ENCODE results near the gene DDAH1. TPM values are rescaled to one million over a fixed set of nuclear protein-coding genes. Genes with fewer than 3 reads are reported as not detected.

DDAH1 gene
- total RNA-seq, 1 experiment from 2014 or later: 36.3 TPM

DNA sequence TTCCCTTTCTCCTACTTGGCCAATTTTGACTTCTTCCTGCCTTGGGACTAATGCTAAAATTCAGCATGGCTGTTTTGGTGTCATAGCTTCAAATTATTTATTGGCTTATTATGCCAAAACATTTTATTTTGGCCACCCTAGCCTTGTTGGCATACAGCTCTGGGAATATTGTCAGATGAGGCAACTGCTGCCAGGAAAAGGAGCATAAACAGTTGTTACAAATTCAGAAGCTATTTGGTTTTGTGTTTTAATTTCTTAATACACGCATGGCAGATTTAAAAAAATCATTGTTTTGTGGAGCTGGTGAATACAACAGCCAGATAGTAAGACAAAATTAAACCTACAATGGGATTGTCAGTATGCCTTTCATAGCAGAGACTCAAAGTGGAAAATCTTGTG, 121.7 kb downstream of the DDAH1 start:
- Histone ChIP-seq H3K4me1 (ENCODE audit: insufficient read depth, low read length) (peaks cover 9% of the 10 kb centered on the region; the same call in 1 of the 2 replicates), H3K9ac (ENCODE audit: extremely low read depth, insufficient read length, low read length) (no peak overlapping the region)
- no peaks in the 10 kb centered on the region for H3K9me3 Mint-ChIP-seq

More for the DNA sequence above, 121.7 kb downstream of the DDAH1 start:
- Mint-ChIP-seq H3K27me3 (ENCODE audit: low read depth) (no peaks in the 10 kb centered on the region), H3K27ac (peak overlapping the region; percentile 63 to 96 (median 75); a peak in 4 of 7 replicates), H3K4me1 (peaks cover 38 to 44% of the 10 kb centered on the region in 2 experiments), H3K4me3 (no peak overlapping the region; a peak in 1 of 5 replicates), H3K36me3 (ENCODE audit: insufficient read depth in 1 of 3, low read depth in 3 of 3) (peaks cover 0 to 8% (median 6%) of the 10 kb centered on the region in 3 experiments; a peak in 5 of 7 replicates)
- no peak for DNase-seq
- H4K5ac ChIP-seq (ENCODE audit: insufficient read length, low read depth, low read length): no peak overlapping the region
- H3K9me3 ChIP-seq (ENCODE audit: control insufficient read depth, low read depth, low read length): no peaks in the 10 kb centered on the region
- no peaks in the 10 kb centered on the region for H3K79me1 ChIP-seq (ENCODE audit: insufficient read depth, low read depth, low read length, poor library complexity, severe bottlenecking)
- TF ChIP-seq, protein P1, sequence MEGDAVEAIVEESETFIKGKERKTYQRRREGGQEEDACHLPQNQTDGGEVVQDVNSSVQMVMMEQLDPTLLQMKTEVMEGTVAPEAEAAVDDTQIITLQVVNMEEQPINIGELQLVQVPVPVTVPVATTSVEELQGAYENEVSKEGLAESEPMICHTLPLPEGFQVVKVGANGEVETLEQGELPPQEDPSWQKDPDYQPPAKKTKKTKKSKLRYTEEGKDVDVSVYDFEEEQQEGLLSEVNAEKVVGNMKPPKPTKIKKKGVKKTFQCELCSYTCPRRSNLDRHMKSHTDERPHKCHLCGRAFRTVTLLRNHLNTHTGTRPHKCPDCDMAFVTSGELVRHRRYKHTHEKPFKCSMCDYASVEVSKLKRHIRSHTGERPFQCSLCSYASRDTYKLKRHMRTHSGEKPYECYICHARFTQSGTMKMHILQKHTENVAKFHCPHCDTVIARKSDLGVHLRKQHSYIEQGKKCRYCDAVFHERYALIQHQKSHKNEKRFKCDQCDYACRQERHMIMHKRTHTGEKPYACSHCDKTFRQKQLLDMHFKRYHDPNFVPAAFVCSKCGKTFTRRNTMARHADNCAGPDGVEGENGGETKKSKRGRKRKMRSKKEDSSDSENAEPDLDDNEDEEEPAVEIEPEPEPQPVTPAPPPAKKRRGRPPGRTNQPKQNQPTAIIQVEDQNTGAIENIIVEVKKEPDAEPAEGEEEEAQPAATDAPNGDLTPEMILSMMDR (conservative IDR thresholded peaks at IDR 0.05): no peak
- H3K18ac ChIP-seq (ENCODE audit: insufficient read length, low read depth, low read length): no peak overlapping the region
- no peak overlapping the region for H4K8ac ChIP-seq (replicated peaks; ENCODE audit: insufficient read length, low read depth, low read length)
- H3K4me2 ChIP-seq (ENCODE audit: insufficient read depth, insufficient read length, low read length): no peak overlapping the region
- no peaks in the 10 kb centered on the region for H3K27me3 ChIP-seq (ENCODE audit: insufficient read depth, low read length)
- H3K4ac ChIP-seq (ENCODE audit: low read depth, low read length): no peak overlapping the region
- H2BK15ac ChIP-seq (ENCODE audit: low read depth, low read length): no peak overlapping the region
- no peak overlapping the region for H3K56ac ChIP-seq (ENCODE audit: insufficient read length, low read depth, low read length)
- peak overlapping the region; percentile 87 for H3K27ac ChIP-seq (ENCODE audit: insufficient read length, low read depth, low read length)
- peak overlapping the region; percentile 83 for H2AK5ac ChIP-seq (ENCODE audit: insufficient read length, low read length)
- no peak overlapping the region for H2BK120ac ChIP-seq (ENCODE audit: low read depth, low read length, poor library complexity, severe bottlenecking)
- H3K23ac ChIP-seq (ENCODE audit: insufficient read length, low read depth, low read length): no peak overlapping the region
- H2AFZ ChIP-seq (ENCODE audit: low read length): no peak overlapping the region
- no peak overlapping the region for H2BK12ac ChIP-seq (ENCODE audit: insufficient read length, low read depth, low read length)
- H3K79me2 ChIP-seq (ENCODE audit: insufficient read depth, low read length): peaks cover 2% of the 10 kb centered on the region; the same call in 1 of the 2 replicates
- no peaks in the 10 kb centered on the region for H3K23me2 ChIP-seq (ENCODE audit: insufficient read length, low read depth, low read length, poor library complexity, severe bottlenecking)
- no peak overlapping the region for H2BK5ac ChIP-seq (ENCODE audit: insufficient read length, low read length)
- H4K91ac ChIP-seq (ENCODE audit: insufficient read length, low read depth, low read length): no peak overlapping the region
- no peak overlapping the region for H2BK20ac ChIP-seq (ENCODE audit: low read depth, low read length, poor library complexity, severe bottlenecking)
- WGBS (ENCODE audit: extremely low coverage, insufficient read length, low lambda C conversion rate): no CpG with 5 or more reads among the region's 1 CpG
- no peak overlapping the region for H3T11ph ChIP-seq (ENCODE audit: low read length)
- H3K14ac ChIP-seq (ENCODE audit: insufficient read depth, low read length): no peak overlapping the region
- H4K20me1 ChIP-seq (ENCODE audit: control insufficient read depth, insufficient read depth, insufficient read length): no peaks in the 10 kb centered on the region

Data from H9 (cell line).